Progenitor cell of endocrine pancreas (in vitro differentiated cells): ENCODE measurements around the gene ANKRD7. TPM values are rescaled to one million over a fixed set of nuclear protein-coding genes. Genes with fewer than 3 reads are reported as not detected.

Experiments
- DNase-seq: peaks from one replicate; pipeline ENCODE4 v3.0.0; 2021; ENCODE audit warnings: low spot score; ENCODE audit not compliant: unreplicated experiment
- H3K27ac Mint-ChIP-seq: 2 replicates; pipeline ENCODE4 v1.8.0; 2021; ENCODE audit warnings: mild to moderate bottlenecking, moderate library complexity, mixed read lengths
- H3K27me3 Mint-ChIP-seq: 2 replicates; pipeline ENCODE4 v1.8.0; 2021; ENCODE audit warnings: mixed read lengths
- H3K36me3 Mint-ChIP-seq: 2 replicates; pipeline ENCODE4 v1.8.0; 2022; ENCODE audit warnings: mixed read lengths; ENCODE audit not compliant: insufficient read depth
- H3K4me1 Mint-ChIP-seq: 2 replicates; pipeline ENCODE4 v1.8.0; 2021; ENCODE audit warnings: low read depth, mixed read lengths
- H3K4me3 Mint-ChIP-seq: 2 replicates; pipeline ENCODE4 v1.8.0; 2021; ENCODE audit warnings: low read depth, mild to moderate bottlenecking, moderate library complexity, mixed read lengths
- H3K9me3 Mint-ChIP-seq: 2 replicates; pipeline ENCODE4 v1.8.0; 2021; ENCODE audit warnings: low read depth, mixed read lengths
- CTCF ChIP-seq: fragments of 200-600 bp; sonication (generic); IDR thresholded peaks from one replicate; pipeline ENCODE4 v1.5.0; 2021; ENCODE audit warnings: antibody characterized with exemption, mild to moderate bottlenecking; ENCODE audit not compliant: unreplicated experiment
- total RNA-seq: library from RNA; stranded (reverse); gene quantifications from 2 replicates; pipeline ENCODE4 v1.2.1, GENCODE V29; 2021

The ANKRD7 gene
- total RNA-seq, 1 donor from 2014 or later = not detected

DNA sequence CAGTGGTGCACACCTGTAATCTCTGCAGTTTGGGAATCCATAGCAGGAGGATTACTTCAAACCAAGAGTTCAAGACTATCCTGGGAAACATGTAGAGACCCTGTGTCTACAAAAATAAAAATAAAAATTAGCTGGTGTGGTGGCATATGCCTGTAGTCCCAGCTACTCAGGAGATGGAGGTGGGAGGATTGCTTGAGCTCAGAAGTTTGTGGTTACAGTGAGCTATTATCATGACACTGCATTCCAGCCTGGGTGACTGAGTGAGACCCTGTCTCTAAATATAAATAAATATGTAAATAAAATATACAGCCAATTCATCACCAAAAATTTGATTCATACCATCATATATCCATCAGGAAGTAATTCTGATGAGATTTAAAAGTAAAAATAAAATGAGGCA lies 60.9 kb downstream of the ANKRD7 start:
- no peak overlapping the region for H3K4me3 Mint-ChIP-seq
- H3K36me3 Mint-ChIP-seq = peaks cover 2% of the 10 kb centered on the region
- no peak for DNase-seq
- H3K4me1 Mint-ChIP-seq = peaks cover 9% of the 10 kb centered on the region
- peaks cover 4% of the 10 kb centered on the region for H3K9me3 Mint-ChIP-seq
- H3K27ac Mint-ChIP-seq = no peak overlapping the region
- no peak for TF ChIP-seq CTCF
- no peaks in the 10 kb centered on the region for H3K27me3 Mint-ChIP-seq

GRCh38 chr7:118286131-118286530 lies 61.6 kb downstream of the ANKRD7 start:
- no peak overlapping the region for H3K4me3 Mint-ChIP-seq
- no peak overlapping the region for H3K27ac Mint-ChIP-seq

GRCh38 chr7:118288098-118288497 lies 63.6 kb downstream of the ANKRD7 start:
- H3K9me3 Mint-ChIP-seq = peaks cover 16% of the 10 kb centered on the region
- TF ChIP-seq CTCF = no peak
- DNase-seq = no peak
- peaks cover 2% of the 10 kb centered on the region for H3K36me3 Mint-ChIP-seq
- no peaks in the 10 kb centered on the region for H3K27me3 Mint-ChIP-seq
- H3K4me1 Mint-ChIP-seq = no peaks in the 10 kb centered on the region
- H3K27ac Mint-ChIP-seq = no peak overlapping the region
- no peak overlapping the region for H3K4me3 Mint-ChIP-seq

More at GRCh38 chr7:118286131-118286530, 61.6 kb downstream of the ANKRD7 start:
- Mint-ChIP-seq H3K9me3 (peaks cover 6% of the 10 kb centered on the region), H3K4me1 (peaks cover 4% of the 10 kb centered on the region), H3K36me3 (peaks cover 2% of the 10 kb centered on the region), H3K27me3 (no peaks in the 10 kb centered on the region)
- TF ChIP-seq CTCF = no peak
- DNase-seq = no peak

DNA sequence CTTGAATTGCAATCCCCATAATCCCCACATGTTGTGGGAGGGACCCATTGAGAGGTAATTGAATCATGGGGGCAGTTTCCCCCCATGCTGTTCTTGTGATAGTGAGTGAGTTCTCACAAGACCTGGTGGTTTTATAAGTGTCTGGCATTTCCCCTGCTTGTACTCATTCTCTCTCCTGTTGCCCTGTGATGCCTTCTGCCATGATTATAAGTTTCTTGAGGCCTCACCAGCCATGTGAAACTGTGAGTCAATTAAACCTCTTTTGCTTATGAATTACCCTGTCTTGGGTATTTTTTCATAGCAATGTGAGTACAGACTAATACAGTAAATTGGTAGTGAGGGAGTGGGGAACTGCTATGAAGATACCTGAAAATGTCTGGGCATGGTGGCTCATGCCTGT lies 65.0 kb downstream of the ANKRD7 start:
- TF ChIP-seq CTCF = no peak
- no peak for DNase-seq
- no peaks in the 10 kb centered on the region for H3K27me3 Mint-ChIP-seq
- H3K4me1 Mint-ChIP-seq = no peaks in the 10 kb centered on the region
- no peak overlapping the region for H3K4me3 Mint-ChIP-seq
- peaks cover 2% of the 10 kb centered on the region for H3K36me3 Mint-ChIP-seq
- H3K27ac Mint-ChIP-seq = no peak overlapping the region
- H3K9me3 Mint-ChIP-seq = peaks cover 16% of the 10 kb centered on the region

Other genes starting within 250 kb of the ANKRD7 start
- 45.8 and 49.5 TPM in 2 replicates for gene LSM8, start 40.5 kb upstream of the ANKRD7 start, total RNA-seq